HS-27A (cell line): Measurements from ENCODE around the gene PPM1F.
A peak's percentile ranks its signal among the peaks of the same experiment; 100 is the strongest.

Experiments
- DNase-seq: peaks from one replicate; pipeline ENCODE4 v3.0.0-alpha.2; 2012; ENCODE audit warnings: low read depth, missing footprints

Gene PPM1F

GRCh38 chr22:21960200-21961126 lies 7.8 kb upstream of the PPM1F start:
- no peak for DNase-seq

GRCh38 chr22:21959274-21960074 lies 6.8 kb upstream of the PPM1F start:
- no peak for DNase-seq

GRCh38 chr22:21958360-21959273 lies 6.0 kb upstream of the PPM1F start:
- no peak for DNase-seq

GRCh38 chr22:21951931-21952465 lies 650 bp downstream of the PPM1F start:
- DNase-seq, result no peak

- no peak for DNase-seq
Measured at GRCh38 chr22:21951062-21951461, 1.6 kb downstream of the PPM1F start.

- no peak for DNase-seq
Measured at GRCh38 chr22:21949948-21950347, 2.7 kb downstream of the PPM1F start.

- DNase-seq, result no peak
Measured at GRCh38 chr22:21949569-21949918, 3.1 kb downstream of the PPM1F start.

GRCh38 chr22:21948824-21949568 lies 3.7 kb downstream of the PPM1F start:
- no peak for DNase-seq

GRCh38 chr22:21948390-21948789 lies 4.3 kb downstream of the PPM1F start:
- DNase-seq, result no peak

GRCh38 chr22:21947040-21948014 lies 5.3 kb downstream of the PPM1F start:
- DNase-seq, result no peak

GRCh38 chr22:21946262-21946925 lies 6.3 kb downstream of the PPM1F start:
- DNase-seq, result no peak

GRCh38 chr22:21945453-21946261 lies 7.0 kb downstream of the PPM1F start:
- DNase-seq, result no peak

- DNase-seq, result no peak
Measured at GRCh38 chr22:21944871-21945270, 7.8 kb downstream of the PPM1F start.

- DNase-seq, result no peak
Measured at GRCh38 chr22:21943571-21944448, 8.8 kb downstream of the PPM1F start.

GRCh38 chr22:21942407-21943343 lies 10.0 kb downstream of the PPM1F start:
- peak; percentile 71 for DNase-seq

GRCh38 chr22:21941921-21942320 lies 10.7 kb downstream of the PPM1F start:
- no peak for DNase-seq
